Nephron (organoid): ENCODE results near the gene IAPP.

ENCODE experiments used
- H3K27ac Mint-ChIP-seq, 3 experiments: 2 replicates each; pipeline ENCODE4 v1.8.0; 2020; ENCODE audit warnings: mixed read lengths in 3 of 3, mild to moderate bottlenecking in 2 of 3, moderate library complexity in 1 of 3
- H3K27me3 Mint-ChIP-seq: 2 replicates; pipeline ENCODE4 v1.8.0; 2021; ENCODE audit warnings: low read depth, mild to moderate bottlenecking, moderate library complexity, mixed read lengths
- H3K36me3 Mint-ChIP-seq: 2 replicates; pipeline ENCODE4 v1.8.0; 2020; ENCODE audit warnings: low read depth, mixed read lengths
- H3K4me1 Mint-ChIP-seq: 2 replicates; pipeline ENCODE4 v1.8.0; 2020; ENCODE audit warnings: mixed read lengths
- H3K4me3 Mint-ChIP-seq, 3 experiments: 2 replicates each; pipeline ENCODE4 v1.8.0; 2020; ENCODE audit warnings: mild to moderate bottlenecking in 3 of 3, mixed read lengths in 3 of 3, moderate library complexity in 2 of 3
- H3K9me3 Mint-ChIP-seq: 2 replicates; pipeline ENCODE4 v1.8.0; 2020; ENCODE audit warnings: mixed read lengths
- TF ChIP-seq, protein P1 (sequence below), 3 experiments: fragments of 200-600 bp; sonication (generic); IDR thresholded peaks; one replicate each; pipeline ENCODE4 v1.5.0; 2021; ENCODE audit warnings: antibody characterized with exemption in 3 of 3; ENCODE audit not compliant: unreplicated experiment in 3 of 3

IAPP gene

DNA sequence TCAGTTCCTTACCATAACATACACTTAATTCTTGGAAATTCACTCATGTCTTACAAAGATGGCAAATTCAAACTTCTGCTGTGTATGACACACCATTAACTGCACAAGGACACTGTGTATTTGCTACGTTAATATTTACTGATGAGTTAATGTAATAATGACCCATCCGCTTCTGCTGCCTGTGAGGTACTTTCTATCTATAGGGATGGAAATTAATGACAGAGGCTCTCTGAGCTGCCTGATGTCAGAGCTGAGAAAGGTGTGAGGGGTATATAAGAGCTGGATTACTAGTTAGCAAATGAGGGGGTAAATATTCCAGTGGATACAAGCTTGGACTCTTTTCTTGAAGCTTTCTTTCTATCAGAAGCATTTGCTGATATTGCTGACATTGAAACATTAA lies at the start of gene IAPP:
Gene IAPP (plus strand): TSS at position 301 of the 400 bp plus-strand sequence. CDS start 450 bp downstream, outside the sequence.
- TF ChIP-seq, protein P1, sequence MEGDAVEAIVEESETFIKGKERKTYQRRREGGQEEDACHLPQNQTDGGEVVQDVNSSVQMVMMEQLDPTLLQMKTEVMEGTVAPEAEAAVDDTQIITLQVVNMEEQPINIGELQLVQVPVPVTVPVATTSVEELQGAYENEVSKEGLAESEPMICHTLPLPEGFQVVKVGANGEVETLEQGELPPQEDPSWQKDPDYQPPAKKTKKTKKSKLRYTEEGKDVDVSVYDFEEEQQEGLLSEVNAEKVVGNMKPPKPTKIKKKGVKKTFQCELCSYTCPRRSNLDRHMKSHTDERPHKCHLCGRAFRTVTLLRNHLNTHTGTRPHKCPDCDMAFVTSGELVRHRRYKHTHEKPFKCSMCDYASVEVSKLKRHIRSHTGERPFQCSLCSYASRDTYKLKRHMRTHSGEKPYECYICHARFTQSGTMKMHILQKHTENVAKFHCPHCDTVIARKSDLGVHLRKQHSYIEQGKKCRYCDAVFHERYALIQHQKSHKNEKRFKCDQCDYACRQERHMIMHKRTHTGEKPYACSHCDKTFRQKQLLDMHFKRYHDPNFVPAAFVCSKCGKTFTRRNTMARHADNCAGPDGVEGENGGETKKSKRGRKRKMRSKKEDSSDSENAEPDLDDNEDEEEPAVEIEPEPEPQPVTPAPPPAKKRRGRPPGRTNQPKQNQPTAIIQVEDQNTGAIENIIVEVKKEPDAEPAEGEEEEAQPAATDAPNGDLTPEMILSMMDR (IDR thresholded peaks at IDR 0.05; ENCODE audit: unreplicated experiment in 3 of 3) = no peak
- Mint-ChIP-seq H3K27me3 (no peaks in the 10 kb centered on the region), H3K4me3 (no peak within 1 kb of the TSS), H3K36me3 (no peaks in the 10 kb centered on the region), H3K9me3 (no peaks in the 10 kb centered on the region), H3K27ac (no peak within 1 kb of the TSS), H3K4me1 (no peaks in the 10 kb centered on the region)

DNA sequence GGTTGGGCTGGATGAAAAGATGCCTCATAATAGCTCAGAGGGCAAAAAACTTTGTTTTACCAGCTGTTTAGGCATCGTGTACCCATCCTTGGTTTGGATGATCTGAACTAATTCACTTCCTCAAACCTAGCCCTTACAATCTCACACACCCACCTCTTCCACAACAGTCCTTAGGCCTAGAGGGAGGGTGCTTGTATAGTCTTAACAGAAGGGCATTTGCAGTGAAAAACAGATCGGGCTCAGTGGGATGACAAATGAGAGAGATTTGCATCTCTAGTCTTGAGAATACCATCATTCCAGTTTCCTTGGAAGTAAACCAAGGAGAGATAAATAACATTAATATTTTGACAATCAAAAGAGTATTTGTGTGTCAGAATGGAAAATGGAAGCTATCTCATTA lies 49.0 kb upstream of the IAPP start:
- H3K9me3 Mint-ChIP-seq = peaks cover 15% of the 10 kb centered on the region
- no peak overlapping the region for H3K4me3 Mint-ChIP-seq
- no peaks in the 10 kb centered on the region for H3K36me3 Mint-ChIP-seq
- TF ChIP-seq, protein P1 (IDR thresholded peaks at IDR 0.05; ENCODE audit: unreplicated experiment in 3 of 3) = no peak
- no peak overlapping the region for H3K27ac Mint-ChIP-seq
- no peaks in the 10 kb centered on the region for H3K4me1 Mint-ChIP-seq
- no peaks in the 10 kb centered on the region for H3K27me3 Mint-ChIP-seq

DNA sequence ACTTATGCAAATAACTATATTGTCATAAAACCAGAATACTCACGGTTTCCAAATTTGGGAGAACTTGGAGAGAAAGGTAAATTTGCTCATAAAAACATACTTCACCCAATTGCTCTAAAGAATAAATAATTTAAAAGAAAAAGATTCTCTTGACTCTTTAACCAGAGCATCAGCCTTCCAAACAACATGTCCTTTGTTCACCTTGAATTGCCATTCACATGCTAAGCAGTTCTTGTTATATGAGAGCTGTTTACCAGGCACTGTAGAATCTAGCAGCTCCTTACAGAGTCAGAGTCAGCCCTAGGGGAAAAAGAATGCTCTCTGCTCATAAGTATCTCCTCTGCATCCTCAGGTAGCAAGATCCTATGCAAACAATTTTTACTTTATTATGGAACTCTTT lies 48.2 kb upstream of the IAPP start:
- no peak overlapping the region for H3K27ac Mint-ChIP-seq
- no peaks in the 10 kb centered on the region for H3K36me3 Mint-ChIP-seq
- TF ChIP-seq, protein P1 (IDR thresholded peaks at IDR 0.05; ENCODE audit: unreplicated experiment in 3 of 3) = no peak
- peaks cover 20% of the 10 kb centered on the region for H3K9me3 Mint-ChIP-seq
- no peaks in the 10 kb centered on the region for H3K4me1 Mint-ChIP-seq
- no peak overlapping the region for H3K4me3 Mint-ChIP-seq
- H3K27me3 Mint-ChIP-seq = no peaks in the 10 kb centered on the region

DNA sequence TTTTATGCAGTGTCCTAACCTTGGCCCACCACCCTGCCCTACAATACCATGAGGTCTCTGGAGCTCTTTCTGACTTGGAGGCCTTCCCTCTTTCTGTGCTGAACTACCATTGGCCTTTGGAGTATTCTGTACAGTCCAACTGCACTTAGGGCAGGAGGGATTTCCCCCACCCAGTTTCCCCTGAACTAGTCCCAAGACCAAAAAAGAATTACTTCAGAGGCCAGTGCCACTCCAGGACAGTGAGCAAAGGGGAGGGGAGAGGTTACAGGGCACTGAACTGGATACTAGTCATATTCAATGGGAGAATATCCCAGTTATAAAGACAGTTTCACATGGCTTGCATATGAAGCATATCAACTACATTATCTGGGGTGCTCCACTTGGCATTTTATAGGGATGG lies 44.1 kb upstream of the IAPP start:
- TF ChIP-seq, protein P1 (IDR thresholded peaks at IDR 0.05; ENCODE audit: unreplicated experiment in 3 of 3) = no peak
- no peaks in the 10 kb centered on the region for H3K27me3 Mint-ChIP-seq
- H3K36me3 Mint-ChIP-seq = peaks cover 3% of the 10 kb centered on the region
- H3K9me3 Mint-ChIP-seq = peaks cover 36% of the 10 kb centered on the region
- no peak overlapping the region for H3K4me3 Mint-ChIP-seq
- H3K27ac Mint-ChIP-seq = no peak overlapping the region
- H3K4me1 Mint-ChIP-seq = no peaks in the 10 kb centered on the region

DNA sequence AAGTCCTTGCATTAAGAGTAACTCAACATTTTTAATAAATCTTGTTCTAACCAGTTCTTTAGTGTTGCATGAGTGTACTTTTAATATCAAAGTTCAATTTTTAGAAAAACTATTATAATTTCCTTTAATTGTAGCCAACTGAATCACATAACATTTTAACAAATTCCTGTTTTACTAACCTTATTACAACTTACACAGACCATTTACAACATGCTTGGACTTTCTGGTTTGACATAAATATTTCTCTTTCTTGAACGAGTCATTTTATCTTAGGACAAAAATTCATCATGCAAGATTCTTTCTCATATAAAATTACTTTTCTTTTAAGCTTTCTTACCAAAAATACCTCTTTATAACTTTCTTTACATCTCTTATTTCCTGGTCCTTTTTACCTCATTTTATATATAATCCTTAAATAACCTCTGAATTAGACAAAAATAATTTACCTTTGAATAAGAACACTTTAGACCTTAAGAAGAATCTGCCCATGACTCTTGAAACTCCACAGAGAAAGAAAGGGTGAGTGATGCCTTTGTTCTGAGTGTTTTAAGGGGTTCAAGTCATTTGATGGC lies 41.9 kb upstream of the IAPP start:
- TF ChIP-seq, protein P1 (IDR thresholded peaks at IDR 0.05; ENCODE audit: unreplicated experiment in 3 of 3) = no peak
- Mint-ChIP-seq H3K27ac (no peak overlapping the region), H3K27me3 (no peaks in the 10 kb centered on the region), H3K36me3 (peaks cover 3% of the 10 kb centered on the region), H3K4me1 (no peaks in the 10 kb centered on the region), H3K9me3 (peaks cover 34% of the 10 kb centered on the region), H3K4me3 (no peak overlapping the region)

DNA sequence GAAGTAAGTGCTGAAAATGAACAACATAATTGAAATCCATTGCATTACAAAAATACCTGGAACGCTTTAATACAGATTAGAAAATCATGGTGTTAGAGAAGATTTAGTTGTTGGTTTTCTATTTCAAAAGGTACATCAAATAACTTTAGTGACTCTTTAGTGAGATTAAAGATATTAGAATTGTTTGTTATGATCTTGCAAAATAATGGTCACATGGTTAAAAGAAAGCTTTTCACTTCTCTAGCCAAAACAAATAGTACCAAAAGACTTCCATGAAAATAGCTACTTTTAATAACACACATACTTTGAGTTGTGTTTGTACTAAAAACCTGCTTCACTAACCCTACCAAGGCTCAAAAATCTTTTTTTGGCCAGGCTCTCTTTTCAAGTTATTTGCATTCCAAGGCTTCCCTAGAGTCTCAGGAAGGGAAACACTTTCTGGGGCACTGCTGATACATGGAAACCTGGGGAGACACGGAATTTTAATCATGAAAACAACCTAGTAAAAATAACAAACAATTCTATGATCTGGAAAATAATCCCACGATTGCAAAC lies 37.9 kb upstream of the IAPP start, which contains the start of gene SLCO1A2:
Gene SLCO1A2 (minus strand): TSS at position 147 of the 555 bp plus-strand sequence. CDS start 270 bp downstream, outside the sequence.
- Mint-ChIP-seq H3K4me1 (no peaks in the 10 kb centered on the region), H3K36me3 (peaks cover 3% of the 10 kb centered on the region), H3K27me3 (no peaks in the 10 kb centered on the region), H3K4me3 (no peak within 1 kb of the TSS), H3K9me3 (peaks cover 16% of the 10 kb centered on the region), H3K27ac (no peak within 1 kb of the TSS)
- TF ChIP-seq, protein P1 (IDR thresholded peaks at IDR 0.05; ENCODE audit: unreplicated experiment in 3 of 3) = no peak
